T-cell (primary cell): ENCODE results near the gene EXOC4. TPM values are rescaled to one million over a fixed set of nuclear protein-coding genes. Genes with fewer than 3 reads are reported as not detected.

Experiments used
- ATAC-seq, 4 experiments: fragments of 200-7000 bp in 3 of 4; fragments of 150-1000 bp in 1 of 4; cut with Tn5 transposase; replicated peaks in 1 of 4; 1 replicate in 3 of 4; 2 replicates in 1 of 4; pipeline ENCODE4 v1.10.0; 2021; ENCODE audit warnings: moderate library complexity in 3 of 4, mild to moderate bottlenecking in 2 of 4, moderate number of reproducible peaks in 1 of 4
- CTCF ChIA-PET, 2 donors: fragments of 300-600 bp; sonication (Branson Sonifier 250); formaldehyde crosslinking; loops; one replicate each; lab custom pipeline; 2022; ENCODE audit warnings: antibody characterized with exemption in 2 of 2; lab: Charles Lee
- POLR2A ChIA-PET, 2 donors: fragments of 300-600 bp; sonication (Branson Sonifier 250); formaldehyde crosslinking; loops; one replicate each; lab custom pipeline; 2022; ENCODE audit warnings: antibody characterized with exemption in 2 of 2; lab: Charles Lee
- DNase-seq, 35 experiments: peaks; one replicate each; pipeline versions ENCODE4 v3.0.0 to v3.0.0-alpha.2; 2013 to 2023
- H3K27ac ChIP-seq: one replicate; pipeline ENCODE4 v1.5.1; 2013; ENCODE audit warnings: low read length
- H3K27me3 ChIP-seq, 2 experiments: replicated peaks in 1 of 2; 1 replicate in 1 of 2; 2 replicates in 1 of 2; pipeline versions ENCODE4 v1.6.1 to v1.7.0; 2013; ENCODE audit warnings: low read length in 1 of 2, mixed read lengths in 1 of 2; ENCODE audit not compliant: control insufficient read depth in 2 of 2, insufficient read depth in 2 of 2; ENCODE audit errors: extremely low read depth in 1 of 2
- H3K36me3 ChIP-seq, 2 donors: 1 replicate in 1 of 2; 2 replicates in 1 of 2; pipeline versions ENCODE4 v1.6.1 to v1.7.0; 2013; ENCODE audit warnings: low read length in 1 of 2; ENCODE audit not compliant: control insufficient read depth in 2 of 2, insufficient read depth in 1 of 2; ENCODE audit errors: extremely low read depth in 1 of 2
- H3K4me1 ChIP-seq, 2 experiments: 1 replicate in 1 of 2; 2 replicates in 1 of 2; pipeline versions ENCODE4 v1.6.1 to v1.7.0; 2013; ENCODE audit warnings: low read length in 2 of 2, mixed read lengths in 1 of 2; ENCODE audit not compliant: insufficient read depth in 2 of 2, control insufficient read depth in 1 of 2; ENCODE audit errors: extremely low read depth in 1 of 2
- H3K4me3 ChIP-seq, 2 donors: 1 replicate in 1 of 2; 2 replicates in 1 of 2; pipeline versions ENCODE4 v1.5.1 to v1.7.0; 2013; ENCODE audit warnings: mild to moderate bottlenecking in 2 of 2, low read length in 1 of 2, moderate library complexity in 1 of 2; ENCODE audit not compliant: control insufficient read depth in 1 of 2; ENCODE audit errors: extremely low read depth in 1 of 2
- H3K9me3 ChIP-seq: 2 replicates; pipeline ENCODE4 v1.7.0; 2013
- H3K27ac Mint-ChIP-seq, 2 donors: one replicate each; pipeline ENCODE4 v1.8.0; 2020 to 2021; ENCODE audit warnings: mild to moderate bottlenecking in 2 of 2, mixed read lengths in 2 of 2
- H3K27me3 Mint-ChIP-seq, 2 donors: one replicate each; pipeline ENCODE4 v1.8.0; 2021 to 2022; ENCODE audit warnings: mixed read lengths in 2 of 2
- H3K36me3 Mint-ChIP-seq: one replicate; pipeline ENCODE4 v1.8.0; 2021; ENCODE audit warnings: mixed read lengths
- H3K4me1 Mint-ChIP-seq, 3 donors: one replicate each; pipeline ENCODE4 v1.8.0; 2020 to 2022; ENCODE audit warnings: mixed read lengths in 3 of 3, mild to moderate bottlenecking in 1 of 3
- H3K4me3 Mint-ChIP-seq, 3 donors: one replicate each; pipeline ENCODE4 v1.8.0; 2020 to 2022; ENCODE audit warnings: mild to moderate bottlenecking in 3 of 3, mixed read lengths in 3 of 3, moderate library complexity in 3 of 3
- H3K9me3 Mint-ChIP-seq, 3 donors: one replicate each; pipeline ENCODE4 v1.8.0; 2020 to 2022; ENCODE audit warnings: mixed read lengths in 3 of 3
- WGBS: methylation state at CpG from one replicate; pipeline ENCODE4 v1.1.5; 2013; ENCODE audit warnings: missing lambda C conversion rate; ENCODE audit not compliant: insufficient coverage; 5-methylcytosine and 5-hydroxymethylcytosine counted together
- total RNA-seq, 35 experiments: library from RNA in 6 of 35; stranded (reverse) in 6 of 35; fragments of 120-200 nt in 1 of 35; gene quantifications; one replicate each; pipeline versions ENCODE4 v1.2.1 to v1.2.4 and lab custom pipeline; 2013 to 2026

Gene EXOC4
- total RNA-seq, 5 donors from 2014 or later (not counting 1 experiment from before 2014, with no cell fraction given), result 58.2 to 108 (median 64.8) TPM

DNA sequence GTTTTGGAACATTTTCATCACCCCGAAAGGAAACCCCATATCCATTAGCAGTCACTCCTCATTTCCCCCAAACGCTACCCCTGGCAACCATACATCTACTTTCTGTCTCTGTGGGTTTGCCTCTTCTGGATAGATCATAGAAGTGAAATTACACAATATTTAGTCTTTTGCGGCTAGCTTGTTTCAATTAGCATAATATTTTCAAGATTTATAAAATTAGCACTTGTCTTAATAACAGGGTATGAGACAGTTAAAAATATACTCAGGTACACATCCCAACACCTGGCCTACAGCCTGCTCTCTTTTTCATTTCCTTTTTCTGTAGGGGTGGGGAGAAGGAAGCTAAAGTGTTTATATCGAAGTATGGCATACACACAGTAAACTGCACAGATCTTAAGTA lies 792.8 kb downstream of the EXOC4 start:
- DNase-seq (no peak), ATAC-seq (no peak)
- Histone ChIP-seq H3K27ac (no peak overlapping the region), H3K27me3 (no peaks in the 10 kb centered on the region), H3K9me3 (no peaks in the 10 kb centered on the region), H3K36me3 (no peaks in the 10 kb centered on the region), H3K4me3 (no peak overlapping the region), H3K4me1 (no peaks in the 10 kb centered on the region)
- ChIA-PET CTCF (interaction anchor here in 1 of 2 donors (0.6 to 0.7 kb wide), 2 partner anchors 863 to 1001 kb away, joined by 3 read pairs; no protein-coding TSS in a partner anchor), POLR2A (no interaction called here)
- Mint-ChIP-seq H3K36me3 (peaks cover 54% of the 10 kb centered on the region), H3K9me3 (peaks cover 0 to 10% (median 5%) of the 10 kb centered on the region in 3 donors), H3K4me1 (peaks cover 0 to 5% (median 0%) of the 10 kb centered on the region in 3 donors), H3K4me3 (no peak overlapping the region), H3K27me3 (no peaks in the 10 kb centered on the region), H3K27ac (no peak overlapping the region)
- no CpG with 5 or more reads among the region's 4 CpGs for WGBS

DNA sequence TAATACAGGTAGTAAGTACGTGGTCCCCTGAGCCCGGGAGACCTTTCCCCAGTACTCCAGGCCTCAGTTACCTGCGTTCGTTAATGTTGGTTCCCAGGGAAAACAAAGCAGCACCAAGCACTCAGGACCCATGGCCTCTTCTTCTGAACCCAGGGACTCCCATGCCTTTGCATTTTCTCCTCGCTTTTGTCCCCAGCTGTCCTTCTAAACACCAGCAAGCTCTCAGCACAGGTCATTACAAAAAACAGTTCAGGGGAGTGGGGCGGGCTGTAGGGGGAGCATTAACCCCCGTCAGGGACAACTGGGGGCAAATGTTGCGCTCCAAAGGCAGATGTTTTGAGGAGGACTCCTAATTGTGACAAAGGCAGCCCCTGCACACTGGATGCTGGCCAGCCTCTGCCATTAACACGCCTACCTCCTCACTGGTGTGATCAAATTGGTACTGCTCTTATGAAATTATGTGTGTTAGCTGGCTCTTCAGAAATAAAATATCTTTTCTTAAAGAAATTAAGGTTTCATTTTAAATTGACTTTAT lies 793.8 kb downstream of the EXOC4 start:
- no peaks in the 10 kb centered on the region for H3K4me1 ChIP-seq
- ChIA-PET CTCF (no interaction called here), POLR2A (no interaction called here)
- no peak overlapping the region for H3K27ac ChIP-seq
- H3K4me3 Mint-ChIP-seq, result no peak overlapping the region
- H3K9me3 Mint-ChIP-seq, result peaks cover 0 to 14% (median 5%) of the 10 kb centered on the region in 3 donors
- H3K4me3 ChIP-seq, result no peak overlapping the region
- no peaks in the 10 kb centered on the region for H3K27me3 ChIP-seq
- no peaks in the 10 kb centered on the region for H3K9me3 ChIP-seq
- H3K36me3 ChIP-seq, result no peaks in the 10 kb centered on the region
- ATAC-seq (no peak), DNase-seq (no peak)
- H3K27ac Mint-ChIP-seq, result no peak overlapping the region
- H3K4me1 Mint-ChIP-seq, result peaks cover 0 to 5% (median 0%) of the 10 kb centered on the region in 3 donors
- H3K27me3 Mint-ChIP-seq, result no peaks in the 10 kb centered on the region
- peaks cover 55% of the 10 kb centered on the region for H3K36me3 Mint-ChIP-seq
- 98% methylated on average over 6 of the region's 9 CpGs for WGBS

- H3K9me3 ChIP-seq, result no peaks in the 10 kb centered on the region
- Mint-ChIP-seq H3K27ac (no peak overlapping the region), H3K9me3 (peaks cover 0 to 14% (median 5%) of the 10 kb centered on the region in 3 donors), H3K36me3 (peaks cover 56% of the 10 kb centered on the region), H3K27me3 (no peaks in the 10 kb centered on the region), H3K4me3 (no peak overlapping the region), H3K4me1 (peaks cover 0 to 5% (median 0%) of the 10 kb centered on the region in 3 donors)
- POLR2A ChIA-PET, result no interaction called here
- H3K4me3 ChIP-seq, result no peak overlapping the region
- DNase-seq, result no peak
- no peaks in the 10 kb centered on the region for H3K27me3 ChIP-seq
- no peak for ATAC-seq
- H3K27ac ChIP-seq, result no peak overlapping the region
- CTCF ChIA-PET, result no interaction called here
- 100% methylated on average over 1 of the region's 4 CpGs for WGBS
- H3K36me3 ChIP-seq, result no peaks in the 10 kb centered on the region
- H3K4me1 ChIP-seq, result no peaks in the 10 kb centered on the region
These were observed 794.8 kb downstream of the EXOC4 start for GRCh38 chr7:134047675-134048074.

DNA sequence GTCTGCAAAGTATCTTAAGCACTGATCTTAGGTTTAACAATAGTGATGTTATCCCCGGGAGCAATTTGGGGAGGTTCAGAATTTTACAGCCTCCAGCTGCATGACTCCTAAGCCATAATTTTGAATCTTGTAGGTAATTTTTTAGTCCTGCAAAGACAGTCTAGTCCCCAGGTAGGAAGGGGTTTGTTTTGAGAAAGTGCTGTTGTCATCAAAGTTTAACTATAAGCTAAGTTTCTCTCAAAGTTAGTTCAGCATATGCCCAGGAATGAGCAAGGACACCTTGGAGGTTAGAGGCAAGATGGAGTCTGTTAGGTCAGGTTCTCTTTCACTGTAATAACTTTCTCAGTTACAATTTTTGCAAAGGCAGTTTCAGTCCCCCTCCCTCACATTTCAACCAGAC lies 795.3 kb downstream of the EXOC4 start:
- Histone ChIP-seq H3K9me3 (no peaks in the 10 kb centered on the region), H3K4me3 (no peak overlapping the region), H3K4me1 (no peaks in the 10 kb centered on the region), H3K27me3 (no peaks in the 10 kb centered on the region), H3K27ac (no peak overlapping the region), H3K36me3 (no peaks in the 10 kb centered on the region)
- POLR2A ChIA-PET, result no interaction called here
- Mint-ChIP-seq H3K27ac (no peak overlapping the region), H3K27me3 (no peaks in the 10 kb centered on the region), H3K36me3 (peaks cover 56% of the 10 kb centered on the region), H3K4me3 (no peak overlapping the region), H3K4me1 (peaks cover 0 to 5% (median 0%) of the 10 kb centered on the region in 3 donors), H3K9me3 (peaks cover 0 to 14% (median 5%) of the 10 kb centered on the region in 3 donors)
- WGBS, result 100% methylated on average over 1 of the region's 1 CpG
- no peak for ATAC-seq
- CTCF ChIA-PET, result no interaction called here
- DNase-seq, result no peak

DNA sequence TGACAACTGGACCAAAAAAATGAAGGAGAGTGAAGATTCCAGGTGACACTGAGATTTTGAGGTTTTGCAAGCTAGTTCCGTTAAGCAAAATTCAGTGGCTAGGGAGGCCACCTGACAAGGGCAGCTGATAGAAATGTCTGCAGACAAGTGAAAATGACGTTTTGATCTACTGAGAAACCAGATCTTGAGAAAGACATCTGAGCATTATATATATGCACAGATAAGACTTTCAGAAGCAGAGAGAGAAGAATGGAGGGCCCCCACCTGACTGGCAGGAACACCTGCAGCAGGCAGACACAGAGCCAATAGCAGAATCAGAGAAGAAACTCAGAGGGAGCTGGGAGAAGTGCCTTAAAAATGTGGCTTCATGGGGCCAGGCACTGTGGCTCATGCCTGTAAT lies 798.1 kb downstream of the EXOC4 start:
- Mint-ChIP-seq H3K36me3 (peaks cover 46% of the 10 kb centered on the region), H3K9me3 (peaks cover 0 to 14% (median 3%) of the 10 kb centered on the region in 3 donors), H3K27ac (no peak overlapping the region), H3K4me3 (no peak overlapping the region), H3K27me3 (no peaks in the 10 kb centered on the region), H3K4me1 (peaks cover 0 to 5% (median 0%) of the 10 kb centered on the region in 3 donors)
- WGBS, result 53% methylated on average over 2 of the region's 2 CpGs
- H3K27me3 ChIP-seq, result no peaks in the 10 kb centered on the region
- H3K36me3 ChIP-seq, result no peaks in the 10 kb centered on the region
- DNase-seq (no peak), ATAC-seq (no peak)
- no peaks in the 10 kb centered on the region for H3K4me1 ChIP-seq
- ChIA-PET CTCF (no interaction called here), POLR2A (no interaction called here)
- no peaks in the 10 kb centered on the region for H3K9me3 ChIP-seq
- no peak overlapping the region for H3K4me3 ChIP-seq
- H3K27ac ChIP-seq, result no peak overlapping the region

- Mint-ChIP-seq H3K4me3 (no peak overlapping the region), H3K36me3 (peaks cover 41% of the 10 kb centered on the region), H3K27ac (no peak overlapping the region), H3K27me3 (no peaks in the 10 kb centered on the region), H3K4me1 (no peaks in the 10 kb centered on the region), H3K9me3 (no peaks in the 10 kb centered on the region)
- no peak for ATAC-seq
- CTCF ChIA-PET, result interaction anchor here in 1 of 2 donors (0.8 kb wide), 1 partner anchor 32 kb away, joined by 3 read pairs; no protein-coding TSS in a partner anchor
- POLR2A ChIA-PET, result no interaction called here
- Histone ChIP-seq H3K4me3 (no peak overlapping the region), H3K9me3 (no peaks in the 10 kb centered on the region), H3K36me3 (no peaks in the 10 kb centered on the region), H3K27ac (no peak overlapping the region), H3K4me1 (no peaks in the 10 kb centered on the region), H3K27me3 (no peaks in the 10 kb centered on the region)
- WGBS, result 85% methylated on average over 4 of the region's 8 CpGs
- DNase-seq, result no peak
These were observed 803.9 kb downstream of the EXOC4 start for GRCh38 chr7:134056816-134057215.
